Neural crest cell (in vitro differentiated cells): ENCODE measurements around the gene CTNNA3. TPM values are rescaled to one million over a fixed set of nuclear protein-coding genes. Genes with fewer than 3 reads are reported as not detected.

Source experiments
- DNase-seq: peaks from one replicate; pipeline ENCODE4 v3.0.0; 2021; ENCODE audit warnings: low read depth, mixed read lengths, low spot score
- H3K27ac Mint-ChIP-seq: one replicate; pipeline ENCODE4 v1.8.0; 2021; ENCODE audit warnings: mild to moderate bottlenecking, mixed read lengths; ENCODE audit not compliant: unreplicated experiment
- H3K27me3 Mint-ChIP-seq: 2 replicates; pipeline ENCODE4 v1.8.0; 2021; ENCODE audit warnings: low read depth, mild to moderate bottlenecking, mixed read lengths
- H3K36me3 Mint-ChIP-seq: 2 replicates; pipeline ENCODE4 v1.8.0; 2021; ENCODE audit warnings: low read depth, mild to moderate bottlenecking, mixed read lengths
- H3K4me1 Mint-ChIP-seq: 2 replicates; pipeline ENCODE4 v1.8.0; 2021; ENCODE audit warnings: mixed read lengths
- H3K4me3 Mint-ChIP-seq: one replicate; pipeline ENCODE4 v1.8.0; 2021; ENCODE audit warnings: mild to moderate bottlenecking, mixed read lengths
- H3K9me3 Mint-ChIP-seq: 2 replicates; pipeline ENCODE4 v1.8.0; 2021; ENCODE audit warnings: mixed read lengths
- CTCF ChIP-seq: fragments of 200-600 bp; sonication (generic); conservative IDR thresholded peaks from 2 replicates; pipeline ENCODE4 v1.5.0; 2021; ENCODE audit warnings: antibody characterized with exemption, mild to moderate bottlenecking
- total RNA-seq: library from RNA; stranded (reverse); gene quantifications from 2 replicates; pipeline ENCODE4 v1.2.1, GENCODE V29; 2021

The CTNNA3 gene
- total RNA-seq, 1 donor from 2014 or later = 4.7 TPM

- Mint-ChIP-seq H3K27ac (no peak overlapping the region), H3K36me3 (no peaks in the 10 kb centered on the region), H3K4me1 (peaks cover 5% of the 10 kb centered on the region), H3K27me3 (no peaks in the 10 kb centered on the region), H3K4me3 (no peak overlapping the region), H3K9me3 (no peaks in the 10 kb centered on the region)
- no peak for DNase-seq
- no peak for TF ChIP-seq CTCF
Measured at GRCh38 chr10:66836771-66837170, 859.2 kb downstream of the CTNNA3 start.

GRCh38 chr10:66836057-66836456, 859.9 kb downstream of the CTNNA3 start:
- no peaks in the 10 kb centered on the region for H3K9me3 Mint-ChIP-seq
- H3K27ac Mint-ChIP-seq = no peak overlapping the region
- H3K4me3 Mint-ChIP-seq = no peak overlapping the region
- H3K27me3 Mint-ChIP-seq = no peaks in the 10 kb centered on the region
- H3K36me3 Mint-ChIP-seq = no peaks in the 10 kb centered on the region
- H3K4me1 Mint-ChIP-seq = peaks cover 5% of the 10 kb centered on the region
- DNase-seq = no peak
- TF ChIP-seq CTCF = no peak

GRCh38 chr10:66835400-66835799, 860.6 kb downstream of the CTNNA3 start:
- Mint-ChIP-seq H3K36me3 (no peaks in the 10 kb centered on the region), H3K27ac (no peak overlapping the region), H3K4me3 (no peak overlapping the region), H3K27me3 (no peaks in the 10 kb centered on the region), H3K9me3 (no peaks in the 10 kb centered on the region), H3K4me1 (peaks cover 5% of the 10 kb centered on the region)
- DNase-seq = no peak
- TF ChIP-seq CTCF = no peak

GRCh38 chr10:66834802-66835201, 861.2 kb downstream of the CTNNA3 start:
- Mint-ChIP-seq H3K27ac (no peak overlapping the region), H3K4me3 (no peak overlapping the region), H3K36me3 (no peaks in the 10 kb centered on the region), H3K4me1 (peaks cover 5% of the 10 kb centered on the region), H3K9me3 (no peaks in the 10 kb centered on the region), H3K27me3 (no peaks in the 10 kb centered on the region)
- DNase-seq = no peak
- no peak for TF ChIP-seq CTCF

GRCh38 chr10:66833861-66834260, 862.1 kb downstream of the CTNNA3 start:
- no peak for TF ChIP-seq CTCF

More at GRCh38 chr10:66833861-66834260, 862.1 kb downstream of the CTNNA3 start:
- Mint-ChIP-seq H3K9me3 (no peaks in the 10 kb centered on the region), H3K4me3 (no peak overlapping the region), H3K4me1 (peaks cover 5% of the 10 kb centered on the region), H3K27ac (no peak overlapping the region), H3K27me3 (no peaks in the 10 kb centered on the region), H3K36me3 (no peaks in the 10 kb centered on the region)
- no peak for DNase-seq
